HG03039 (cell line): ENCODE data around the gene PPIL4.

Source experiments
- ATAC-seq: cut with Tn5 transposase; IDR thresholded peaks from one replicate; pipeline ENCODE4 v1.9.1; 2021; ENCODE audit warnings: mild to moderate bottlenecking, moderate library complexity; ENCODE audit not compliant: unreplicated experiment

Gene PPIL4, protein sequence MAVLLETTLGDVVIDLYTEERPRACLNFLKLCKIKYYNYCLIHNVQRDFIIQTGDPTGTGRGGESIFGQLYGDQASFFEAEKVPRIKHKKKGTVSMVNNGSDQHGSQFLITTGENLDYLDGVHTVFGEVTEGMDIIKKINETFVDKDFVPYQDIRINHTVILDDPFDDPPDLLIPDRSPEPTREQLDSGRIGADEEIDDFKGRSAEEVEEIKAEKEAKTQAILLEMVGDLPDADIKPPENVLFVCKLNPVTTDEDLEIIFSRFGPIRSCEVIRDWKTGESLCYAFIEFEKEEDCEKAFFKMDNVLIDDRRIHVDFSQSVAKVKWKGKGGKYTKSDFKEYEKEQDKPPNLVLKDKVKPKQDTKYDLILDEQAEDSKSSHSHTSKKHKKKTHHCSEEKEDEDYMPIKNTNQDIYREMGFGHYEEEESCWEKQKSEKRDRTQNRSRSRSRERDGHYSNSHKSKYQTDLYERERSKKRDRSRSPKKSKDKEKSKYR

DNA sequence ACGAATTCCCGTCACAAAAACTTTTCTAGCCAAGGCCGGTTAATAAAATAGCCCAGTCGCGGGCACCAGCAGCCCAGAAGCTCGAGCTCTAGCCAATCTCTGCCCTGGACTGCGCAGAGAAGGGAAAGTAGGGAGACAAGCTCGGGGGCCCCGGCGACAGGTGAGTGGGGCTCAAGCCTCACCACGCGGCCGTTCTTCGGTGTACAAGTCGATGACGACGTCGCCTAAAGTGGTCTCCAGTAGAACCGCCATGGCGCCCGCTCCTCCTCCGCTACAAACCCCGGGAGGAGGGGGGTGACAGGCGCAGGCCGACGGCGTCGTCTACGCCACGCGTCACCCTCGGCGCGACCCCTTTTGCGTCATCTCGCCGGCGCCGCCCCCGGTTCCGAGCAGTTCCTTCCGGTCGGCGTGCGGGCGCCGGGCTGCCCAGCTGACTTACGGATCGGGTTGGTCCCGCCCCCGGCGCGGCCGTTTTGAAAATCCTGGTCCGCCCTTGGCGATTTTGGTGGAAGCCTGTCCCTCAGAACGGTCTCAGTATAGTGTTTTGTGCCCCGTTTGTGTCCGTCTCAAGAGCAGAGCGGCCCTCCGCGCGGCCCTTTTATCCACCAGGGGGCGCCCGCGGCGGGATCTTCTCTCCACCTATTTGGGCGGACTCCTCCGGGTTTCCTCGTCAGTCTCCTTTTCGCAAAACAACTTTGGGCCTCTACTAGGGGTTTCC, at the start of gene PPIL4:
Gene PPIL4, minus strand, starts transcription at position 290 of the 718 bp plus-strand sequence. Its CDS starts 38 bp downstream, at position 252.
- peak; percentile 91 for ATAC-seq

DNA sequence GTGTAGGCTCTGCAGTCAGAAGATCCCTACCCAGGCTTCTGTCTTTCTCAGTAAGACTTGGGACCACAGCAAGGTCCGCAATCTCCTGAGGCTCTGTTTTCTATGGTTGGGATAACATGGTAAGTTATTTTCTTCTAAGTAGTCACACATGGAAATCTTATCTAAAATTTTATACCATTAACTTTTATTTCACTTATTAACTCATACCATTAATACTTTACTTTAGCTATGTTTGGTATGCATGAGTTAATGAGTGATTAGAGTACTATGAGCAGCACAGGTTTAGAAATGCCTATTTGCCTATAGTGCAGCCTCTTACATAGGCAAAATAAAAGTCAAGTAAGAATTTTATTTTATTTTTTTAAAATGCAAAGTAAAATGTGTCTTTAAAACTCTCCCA, 47.6 kb upstream of the PPIL4 start:
- no peak for ATAC-seq

DNA sequence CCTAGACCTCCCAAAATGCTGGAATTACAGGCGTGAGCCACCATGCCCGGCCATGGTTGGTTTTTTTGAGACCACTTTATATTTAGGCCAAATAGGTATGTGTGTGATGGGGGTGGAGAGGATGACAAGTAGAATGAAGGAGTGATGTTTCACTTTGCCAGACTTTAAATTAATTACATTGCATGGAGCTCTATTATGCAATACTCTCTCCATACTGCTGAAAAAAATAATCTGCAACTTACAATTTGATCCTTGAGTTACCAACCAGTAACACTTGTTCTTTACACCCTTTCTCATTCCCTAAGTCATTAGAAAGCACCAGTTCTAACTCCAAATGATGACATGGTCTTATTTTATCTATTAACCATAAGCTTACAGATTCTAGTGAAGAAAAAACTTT, 47.1 kb upstream of the PPIL4 start:
- no peak for ATAC-seq

DNA sequence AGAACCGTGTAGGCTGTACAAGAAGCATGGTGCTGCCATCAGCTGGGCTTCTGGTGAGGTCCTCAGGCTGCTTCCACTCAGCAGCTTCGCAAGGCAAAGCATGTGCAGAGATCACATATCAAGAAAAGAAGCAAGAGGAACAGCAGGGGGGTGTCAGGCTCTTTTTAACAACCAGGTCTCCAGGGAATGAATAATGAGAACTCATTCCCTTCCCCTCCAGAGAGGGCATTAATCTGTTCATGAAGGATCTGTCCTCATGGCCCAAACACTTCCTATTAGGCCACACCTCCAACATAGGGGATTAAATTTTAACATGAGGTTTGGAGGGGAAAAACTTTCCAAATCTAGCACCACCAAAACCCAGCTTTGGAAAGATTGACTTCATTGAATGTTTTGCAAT, 40.3 kb upstream of the PPIL4 start:
- no peak for ATAC-seq

DNA sequence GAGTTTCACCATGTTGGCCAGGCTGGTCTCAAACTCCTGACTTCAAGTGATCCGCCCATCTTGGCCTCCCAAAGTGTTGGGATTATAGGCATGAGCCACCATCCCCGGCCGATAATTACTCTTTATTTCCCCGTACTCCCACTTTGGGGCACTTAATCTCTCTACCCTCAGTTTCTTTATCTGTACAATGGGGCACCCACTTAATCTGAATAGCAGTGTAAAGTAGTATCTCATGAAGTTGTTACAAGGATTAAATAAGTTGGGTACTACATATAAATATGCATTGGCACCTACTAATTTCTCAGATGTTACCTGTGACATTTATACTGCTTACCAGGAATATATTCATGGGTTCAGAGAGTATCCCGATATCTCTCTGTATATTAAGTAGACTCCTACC, 35.5 kb upstream of the PPIL4 start:
- no peak for ATAC-seq

DNA sequence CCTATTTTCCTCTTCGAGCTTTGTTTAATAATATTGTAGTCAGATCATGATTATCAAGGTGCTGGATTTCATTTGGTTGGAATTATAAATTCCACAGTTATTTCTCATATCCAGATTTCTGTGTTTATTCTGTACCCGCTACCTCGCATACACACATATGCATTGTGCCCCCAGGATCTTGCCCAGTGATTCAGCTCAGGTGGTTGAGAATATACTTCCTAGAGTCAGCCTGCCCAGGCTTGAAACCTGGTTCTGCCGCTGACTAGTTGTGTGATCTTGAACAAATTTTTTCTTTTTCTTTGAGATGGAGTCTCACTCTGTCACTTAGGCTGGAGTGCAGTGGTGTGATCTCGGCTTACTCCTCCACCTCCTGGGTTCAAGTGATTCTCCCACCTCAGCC, 35.0 kb upstream of the PPIL4 start:
- no peak for ATAC-seq

DNA sequence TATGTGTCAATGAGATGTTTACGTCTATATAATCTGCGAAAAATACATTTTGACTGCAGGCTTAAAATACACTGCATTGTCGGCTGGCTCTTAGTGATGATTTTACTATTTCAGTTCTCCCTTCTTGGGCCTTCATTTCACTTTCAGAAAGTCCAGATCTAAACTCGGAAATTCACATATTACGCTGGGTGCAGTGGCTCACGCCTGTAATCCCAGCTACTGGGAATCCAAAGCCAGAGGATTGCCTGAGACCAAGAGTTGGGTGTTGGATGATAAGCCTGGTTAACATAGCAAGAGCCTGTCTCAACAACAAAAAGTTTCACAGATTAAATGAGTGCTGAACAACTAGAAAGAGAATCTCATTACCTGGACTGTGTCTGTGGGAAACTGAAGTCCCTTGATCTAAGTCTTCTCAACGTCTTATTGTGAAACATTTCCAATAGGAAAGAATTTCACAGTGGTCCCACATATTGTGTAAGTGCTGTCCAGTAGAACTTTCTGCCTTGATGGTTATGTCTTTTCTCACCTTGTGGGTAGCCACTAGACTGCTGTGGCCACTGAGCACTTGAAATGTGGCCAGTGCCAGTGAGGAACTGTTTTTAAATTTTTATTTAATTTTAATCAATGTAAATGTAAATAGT, 22.2 kb upstream of the PPIL4 start:
- no peak for ATAC-seq

DNA sequence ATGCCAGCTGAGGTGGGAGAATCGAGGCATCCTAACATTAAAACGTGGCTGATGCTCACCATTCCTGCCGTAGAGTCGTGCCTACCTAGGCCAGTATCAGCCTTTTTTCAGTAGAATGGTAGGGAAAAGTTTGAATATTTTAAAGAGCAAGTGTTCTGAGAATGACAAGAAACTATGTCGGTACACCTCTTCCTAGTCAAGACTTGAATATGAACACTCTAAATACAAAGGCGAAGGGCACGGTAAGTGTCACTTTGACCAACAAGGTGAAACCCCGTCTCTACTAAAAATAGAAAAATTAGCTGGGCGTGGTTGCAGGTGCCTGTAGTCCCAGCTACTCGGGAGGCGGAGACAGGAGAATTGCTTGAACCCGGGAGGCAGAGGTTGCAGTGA, 21.3 kb upstream of the PPIL4 start:
- no peak for ATAC-seq

DNA sequence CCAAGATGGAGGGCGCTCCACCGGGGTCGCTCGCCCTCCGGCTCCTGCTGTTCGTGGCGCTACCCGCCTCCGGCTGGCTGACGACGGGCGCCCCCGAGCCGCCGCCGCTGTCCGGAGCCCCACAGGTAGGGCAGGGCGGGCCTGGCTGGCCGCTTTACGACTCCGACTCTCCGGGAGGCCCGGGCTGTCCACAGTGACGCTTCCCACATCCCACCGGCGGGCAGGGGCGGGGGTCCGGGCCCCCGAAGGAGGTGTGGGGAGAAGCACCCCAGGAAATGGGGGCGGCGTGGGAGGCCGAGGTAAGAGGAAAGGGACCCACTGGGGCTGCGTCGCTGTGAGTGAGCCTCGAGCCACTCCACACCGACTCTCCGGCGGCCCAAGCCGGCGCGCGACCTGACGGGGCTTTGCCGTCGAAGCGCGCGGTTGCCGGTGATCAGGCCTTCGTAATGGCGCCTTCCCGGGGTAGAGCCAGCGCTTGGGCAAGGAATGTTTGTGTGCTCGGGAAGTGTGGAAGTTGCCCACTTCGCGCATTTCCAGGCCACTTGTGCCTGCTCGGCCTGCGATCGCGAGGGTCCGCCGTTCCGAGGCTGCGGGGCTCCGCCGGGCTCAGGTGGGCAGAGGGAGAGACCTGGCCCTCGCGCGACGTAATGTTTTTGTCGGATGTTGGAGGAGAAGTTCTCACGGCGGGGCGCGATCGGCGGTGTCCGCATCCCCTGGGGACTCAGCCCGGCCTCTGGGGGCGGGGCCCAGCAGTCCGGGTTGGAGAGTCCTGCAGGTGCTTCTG, 20.8 kb upstream of the PPIL4 start:
- peak; percentile 19 for ATAC-seq

DNA sequence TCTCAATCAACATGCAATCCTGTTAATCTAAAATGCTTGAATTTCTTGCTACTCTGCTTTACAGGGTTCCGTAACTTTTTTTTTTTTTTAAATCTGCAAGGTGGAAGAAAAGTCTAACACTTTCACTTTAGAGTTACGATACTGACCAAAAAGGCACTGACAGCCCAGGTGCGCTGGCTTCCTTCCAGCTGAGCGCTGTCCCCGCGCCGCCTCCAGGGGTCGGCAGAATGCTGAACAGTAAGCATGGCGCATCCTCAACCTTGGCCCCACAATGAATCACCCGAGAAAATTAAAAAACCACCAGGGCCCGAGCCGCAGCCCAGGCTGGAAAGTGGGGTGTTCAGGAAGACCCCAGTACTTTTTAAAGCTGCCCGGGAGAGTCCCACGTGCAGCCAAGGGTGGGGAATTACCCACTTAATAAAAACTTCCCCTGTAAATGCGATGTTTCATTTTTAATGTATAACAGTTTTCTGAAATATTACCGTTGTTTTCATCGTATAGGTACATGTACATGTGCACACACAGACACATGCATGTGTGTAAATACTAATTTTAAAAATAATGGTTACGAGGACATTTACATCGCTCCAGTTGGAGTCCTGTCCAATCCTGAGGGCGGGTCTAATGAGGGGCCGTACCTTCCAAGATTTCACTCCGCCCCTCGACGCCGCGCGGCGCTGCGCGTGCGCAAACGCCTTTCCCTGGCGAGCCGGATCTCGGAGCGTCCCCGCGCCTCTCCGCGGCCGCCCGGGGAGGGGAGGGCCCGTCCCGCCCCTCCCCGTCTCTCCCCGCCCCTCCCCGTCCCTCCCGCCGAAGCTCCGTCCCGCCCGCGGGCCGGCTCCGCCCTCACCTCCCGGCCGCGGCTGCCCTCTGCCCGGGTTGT, 19.9 kb upstream of the PPIL4 start, which contains the start of gene GINM1:
Gene GINM1, plus strand, starts transcription at position 849 of the 883 bp plus-strand sequence. CDS start 40 bp downstream, outside the sequence.
- ATAC-seq = peak; percentile 80

DNA sequence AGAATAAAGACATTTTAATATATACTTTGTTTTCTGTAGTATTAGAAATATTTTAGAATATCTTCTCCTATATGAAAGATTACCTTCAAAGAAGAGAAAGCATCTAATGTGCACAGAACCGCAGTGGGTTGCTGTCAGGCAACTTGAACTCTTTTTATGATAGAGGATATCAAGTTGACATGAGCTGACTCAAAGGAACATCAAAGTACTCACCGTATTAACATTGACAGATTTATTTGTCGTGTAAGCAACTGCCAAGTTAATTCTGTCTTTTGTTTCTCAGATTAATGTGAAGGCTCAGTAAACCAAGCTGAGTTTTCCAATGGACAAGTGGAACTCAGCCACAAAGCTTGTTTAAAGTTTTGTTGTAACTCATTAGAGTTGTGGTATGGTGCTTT, 18.1 kb upstream of the PPIL4 start:
- no peak for ATAC-seq

DNA sequence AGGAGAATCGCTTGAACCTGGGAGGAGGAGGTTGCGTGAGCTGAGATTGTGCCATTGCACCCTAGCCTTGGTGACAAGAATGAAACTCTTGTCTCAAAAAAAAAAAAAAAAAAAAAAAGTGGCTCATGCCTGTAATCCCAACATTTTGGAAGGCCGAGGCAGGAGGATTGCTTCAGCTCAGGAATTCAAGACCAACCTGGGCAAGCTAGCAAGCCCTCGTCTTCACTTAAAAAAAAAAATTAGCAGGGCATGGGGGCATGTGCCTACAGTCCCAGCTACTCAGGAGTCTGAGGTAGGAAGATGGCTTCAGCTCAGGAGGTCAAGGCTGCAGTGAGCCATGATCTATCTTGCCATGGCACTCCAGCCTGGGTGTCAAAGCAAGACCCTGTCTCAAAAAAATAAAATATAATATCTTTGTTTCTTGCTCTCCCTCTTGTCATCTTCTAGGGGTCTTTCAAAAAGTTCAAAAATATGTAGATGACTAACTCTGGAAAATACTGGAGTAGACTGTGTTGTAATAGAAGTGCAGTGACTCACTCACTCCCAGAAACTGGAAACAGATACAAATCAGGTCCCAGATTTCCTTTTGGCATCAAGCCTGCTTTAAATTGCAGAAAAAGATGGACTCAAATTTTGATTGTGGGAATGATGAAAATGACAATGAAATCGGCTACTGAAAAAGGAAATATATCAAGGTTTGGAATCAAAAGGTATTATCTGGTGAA, 17.5 kb upstream of the PPIL4 start:
- ATAC-seq = no peak

DNA sequence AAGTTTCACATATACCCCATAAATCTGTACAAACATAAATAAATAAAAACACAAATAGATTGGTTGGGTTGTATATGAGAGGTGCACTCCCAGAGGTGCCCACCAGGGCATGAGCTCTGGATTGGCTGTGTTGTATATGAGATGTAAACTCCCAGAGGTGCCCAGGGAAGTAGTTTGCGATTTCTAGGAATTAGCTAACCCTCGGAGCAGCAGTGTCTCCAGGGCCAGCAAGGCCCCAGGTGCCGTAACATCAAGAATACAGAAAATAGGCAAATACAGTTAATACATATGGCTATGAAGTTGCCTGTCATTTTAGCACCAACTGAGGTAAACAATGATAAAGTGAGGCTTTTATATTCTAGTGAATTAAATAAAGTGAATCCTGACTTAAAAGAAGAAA, 14.9 kb upstream of the PPIL4 start:
- no peak for ATAC-seq

DNA sequence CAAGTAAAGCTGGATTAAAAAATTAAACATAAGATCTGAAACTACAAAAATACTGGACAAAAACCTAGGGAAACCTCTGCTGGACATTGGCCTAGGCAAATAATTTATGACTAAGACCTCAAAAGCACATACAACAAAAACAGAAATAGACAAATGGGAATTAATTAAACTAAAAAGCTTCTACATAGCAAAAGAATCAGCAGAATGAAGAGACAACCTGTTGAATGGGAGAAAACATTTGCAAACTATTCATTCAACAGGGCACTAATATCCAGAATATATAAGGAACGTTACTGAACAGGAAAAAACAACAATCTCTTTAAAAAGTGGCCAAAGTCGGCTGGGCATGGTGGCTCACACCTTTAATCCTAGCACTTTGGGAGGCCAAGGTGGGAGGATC, 13.5 kb upstream of the PPIL4 start:
- no peak for ATAC-seq

DNA sequence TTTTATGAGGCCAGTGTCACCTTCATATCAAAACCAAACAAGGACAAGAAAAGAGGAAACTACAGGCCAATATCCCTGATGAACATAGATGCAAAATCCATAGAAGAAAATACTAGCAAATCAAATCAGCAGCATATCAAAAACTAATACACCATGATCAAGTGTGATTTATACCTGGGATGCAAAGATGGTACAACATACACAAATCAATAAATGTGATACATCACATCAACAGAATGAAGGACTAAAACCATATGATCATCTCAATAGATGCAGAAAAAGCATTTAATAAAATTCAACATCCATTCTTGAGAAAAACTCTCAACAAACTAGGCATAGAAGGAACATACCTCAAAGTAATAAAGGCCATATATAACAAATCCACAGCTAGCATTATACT, 12.2 kb upstream of the PPIL4 start:
- no peak for ATAC-seq

DNA sequence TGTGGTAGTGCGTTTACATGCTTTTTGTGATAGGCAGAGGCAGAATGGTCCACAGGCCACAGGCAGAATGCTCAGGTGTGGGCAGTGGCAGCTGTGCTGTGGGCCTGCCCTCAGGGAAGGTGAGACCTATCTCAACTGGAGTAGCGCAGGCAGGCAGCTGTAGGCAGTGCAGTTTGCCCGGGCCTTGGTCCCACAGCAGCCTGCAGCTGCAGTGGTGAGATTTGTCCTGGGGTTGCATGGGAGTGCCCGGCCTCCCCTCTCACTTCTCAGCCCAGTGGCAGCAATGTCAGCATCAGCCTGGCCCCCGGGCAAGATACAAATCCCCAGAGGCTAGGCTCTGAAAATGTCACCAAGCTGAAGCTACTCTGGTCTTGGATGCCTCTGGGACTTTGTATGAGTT, 6.1 kb upstream of the PPIL4 start:
- no peak for ATAC-seq

DNA sequence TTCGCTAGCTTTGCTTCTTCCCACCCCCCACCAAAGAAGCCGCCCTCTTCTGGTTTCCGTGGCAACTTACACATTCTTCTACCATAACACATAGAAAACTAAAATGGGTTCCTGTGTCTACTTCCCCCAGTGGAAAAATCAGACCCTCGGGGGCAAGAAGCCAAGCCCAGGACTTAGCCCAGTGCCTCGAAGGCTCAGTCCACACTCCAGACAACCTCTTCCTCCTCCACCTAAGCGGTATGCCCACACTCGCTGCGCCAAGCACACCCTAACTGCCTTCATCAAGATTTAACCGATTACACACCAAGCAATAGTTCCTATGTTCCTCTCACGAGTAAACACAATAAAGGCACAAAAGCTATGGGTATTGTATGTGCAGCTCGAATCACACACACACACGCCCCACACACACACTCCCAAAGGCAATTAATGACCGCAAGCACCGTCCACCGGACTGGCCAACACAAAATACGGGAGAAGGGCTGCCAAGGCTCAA, 537 bp downstream of the PPIL4 start:
- no peak for ATAC-seq

DNA sequence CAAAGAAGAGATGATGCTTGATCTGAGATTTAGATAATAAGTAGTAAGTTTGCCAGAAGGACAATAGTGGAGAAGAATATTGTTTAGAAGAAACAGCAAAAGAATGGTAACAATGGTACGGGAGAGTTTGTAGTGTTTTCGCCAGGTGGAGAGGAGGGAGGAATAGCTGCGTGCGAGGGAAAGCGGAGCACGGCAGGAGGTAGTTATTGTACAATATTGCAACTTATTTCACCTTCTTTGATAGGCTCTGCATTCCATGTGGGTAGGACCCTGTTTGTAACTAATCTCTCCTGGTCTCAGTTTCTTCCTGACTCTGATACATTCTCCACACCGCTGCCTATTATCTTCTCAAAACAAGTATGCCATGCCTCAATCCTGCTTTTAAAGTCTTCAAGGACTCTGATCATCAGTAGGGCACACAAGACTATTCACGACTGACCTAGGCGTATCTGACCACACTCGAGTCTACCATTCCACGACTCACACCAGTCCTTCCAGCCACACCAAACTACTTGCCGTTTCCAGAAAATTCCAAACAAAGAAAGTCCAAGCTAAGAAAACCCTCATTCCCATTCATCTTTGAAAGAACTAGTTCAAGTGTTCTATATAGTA, 1.1 kb downstream of the PPIL4 start:
- ATAC-seq = no peak

DNA sequence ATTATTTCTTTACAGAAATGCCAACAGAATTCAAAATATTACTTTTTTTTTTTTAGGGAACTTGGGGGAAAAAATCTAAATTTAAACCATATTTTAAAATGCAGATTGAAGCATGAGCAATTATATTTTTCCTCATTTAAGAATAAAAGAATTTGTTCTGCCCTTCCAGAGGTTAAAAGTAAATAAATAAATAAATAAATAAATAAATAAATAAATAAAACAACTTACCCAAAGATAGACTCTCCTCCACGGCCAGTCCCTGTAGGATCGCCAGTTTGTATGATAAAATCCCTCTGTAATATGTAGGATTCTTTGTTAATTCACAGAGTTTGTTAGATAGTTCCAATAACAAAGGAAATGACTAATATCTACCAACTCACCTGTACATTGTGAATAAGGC, 4.7 kb downstream of the PPIL4 start:
- ATAC-seq = no peak
